ENCODE data around the gene C19orf53.

DNA sequence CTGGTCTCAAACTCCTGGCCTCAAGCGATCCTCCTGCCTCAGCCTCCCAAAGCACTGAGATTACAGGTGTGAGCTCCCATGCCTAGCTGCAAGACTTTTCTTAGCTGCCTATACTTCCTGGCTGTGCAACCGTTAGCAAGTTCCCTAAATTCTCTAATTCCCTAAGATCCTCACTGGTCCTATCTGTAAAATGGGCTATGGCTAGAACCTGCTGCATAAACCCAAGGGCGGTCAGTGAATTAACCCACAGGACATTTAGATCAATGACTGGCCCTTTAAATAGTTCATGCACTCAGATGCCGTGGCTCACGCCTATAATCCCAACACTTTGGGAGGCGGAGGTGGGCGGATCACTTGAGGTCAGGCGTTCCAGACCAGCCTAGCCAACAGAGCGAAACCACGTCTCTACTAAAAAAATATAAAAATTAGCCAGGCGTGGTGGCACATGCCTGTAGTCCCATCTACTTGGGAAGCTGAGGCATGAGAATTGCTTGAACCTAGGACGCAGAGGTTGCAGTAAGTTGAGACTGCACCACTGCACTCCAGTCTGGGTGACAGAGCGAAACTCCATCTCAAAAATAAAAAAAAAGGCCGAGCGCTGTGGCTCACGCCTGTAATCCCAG lies 4.1 kb upstream of the C19orf53 start:
- TF ChIP-seq SRF (IDR thresholded peaks at IDR 0.05; ENCODE audit: low read depth in 2 of 2, low read length in 2 of 2) (no peak), FOXK2 (IDR thresholded peaks at IDR 0.05) (no peak), ZNF274 (IDR thresholded peaks at IDR 0.05; ENCODE audit: insufficient read depth, insufficient read length) (no peak)
- TF ChIP-seq, protein P1, sequence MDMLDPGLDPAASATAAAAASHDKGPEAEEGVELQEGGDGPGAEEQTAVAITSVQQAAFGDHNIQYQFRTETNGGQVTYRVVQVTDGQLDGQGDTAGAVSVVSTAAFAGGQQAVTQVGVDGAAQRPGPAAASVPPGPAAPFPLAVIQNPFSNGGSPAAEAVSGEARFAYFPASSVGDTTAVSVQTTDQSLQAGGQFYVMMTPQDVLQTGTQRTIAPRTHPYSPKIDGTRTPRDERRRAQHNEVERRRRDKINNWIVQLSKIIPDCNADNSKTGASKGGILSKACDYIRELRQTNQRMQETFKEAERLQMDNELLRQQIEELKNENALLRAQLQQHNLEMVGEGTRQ (IDR thresholded peaks at IDR 0.05; ENCODE audit: borderline replicate concordance, low read depth, low read length), result no peak

All from GM12878 (cell line).